ENCODE measurements around the gene RINL. TPM values are rescaled to one million over a fixed set of nuclear protein-coding genes. Genes with fewer than 3 reads are reported as not detected.
"Not testable (repeated sequence)": the region's sequence is repeated elsewhere in the genome, so short reads cannot be mapped to it uniquely, and the experiment has no call there.

Gene RINL
- total RNA-seq, 4 donors from 2014 or later: 6.4 to 18.7 (median 13.5) TPM

- Histone ChIP-seq H3K36me3 (peaks cover 24 to 25% of the 10 kb centered on the region in 2 donors), H3K9me3 (no peaks in the 10 kb centered on the region), H3K27me3 (no peaks in the 10 kb centered on the region), H3K4me3 (replicated peaks in 1 of 3) (peak overlapping the region in 1 of 3 donors; percentile 86), H3K4me1 (peaks cover 2 to 29% of the 10 kb centered on the region in 2 donors), H3K27ac (no peak overlapping the region)
- 81 to 85% methylated on average over 4 of the region's 4 CpGs for WGBS, 2 donors
- intact Hi-C loops (cut with DNase I): no loop called here
- no peak for DNase-seq
- no peak for TF ChIP-seq POLR2A (IDR thresholded peaks at IDR 0.05)
- TF ChIP-seq, protein P1, sequence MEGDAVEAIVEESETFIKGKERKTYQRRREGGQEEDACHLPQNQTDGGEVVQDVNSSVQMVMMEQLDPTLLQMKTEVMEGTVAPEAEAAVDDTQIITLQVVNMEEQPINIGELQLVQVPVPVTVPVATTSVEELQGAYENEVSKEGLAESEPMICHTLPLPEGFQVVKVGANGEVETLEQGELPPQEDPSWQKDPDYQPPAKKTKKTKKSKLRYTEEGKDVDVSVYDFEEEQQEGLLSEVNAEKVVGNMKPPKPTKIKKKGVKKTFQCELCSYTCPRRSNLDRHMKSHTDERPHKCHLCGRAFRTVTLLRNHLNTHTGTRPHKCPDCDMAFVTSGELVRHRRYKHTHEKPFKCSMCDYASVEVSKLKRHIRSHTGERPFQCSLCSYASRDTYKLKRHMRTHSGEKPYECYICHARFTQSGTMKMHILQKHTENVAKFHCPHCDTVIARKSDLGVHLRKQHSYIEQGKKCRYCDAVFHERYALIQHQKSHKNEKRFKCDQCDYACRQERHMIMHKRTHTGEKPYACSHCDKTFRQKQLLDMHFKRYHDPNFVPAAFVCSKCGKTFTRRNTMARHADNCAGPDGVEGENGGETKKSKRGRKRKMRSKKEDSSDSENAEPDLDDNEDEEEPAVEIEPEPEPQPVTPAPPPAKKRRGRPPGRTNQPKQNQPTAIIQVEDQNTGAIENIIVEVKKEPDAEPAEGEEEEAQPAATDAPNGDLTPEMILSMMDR (IDR thresholded peaks at IDR 0.05): no peak
Measured at GRCh38 chr19:38830039-38830733, 47.9 kb downstream of the RINL start.

DNA sequence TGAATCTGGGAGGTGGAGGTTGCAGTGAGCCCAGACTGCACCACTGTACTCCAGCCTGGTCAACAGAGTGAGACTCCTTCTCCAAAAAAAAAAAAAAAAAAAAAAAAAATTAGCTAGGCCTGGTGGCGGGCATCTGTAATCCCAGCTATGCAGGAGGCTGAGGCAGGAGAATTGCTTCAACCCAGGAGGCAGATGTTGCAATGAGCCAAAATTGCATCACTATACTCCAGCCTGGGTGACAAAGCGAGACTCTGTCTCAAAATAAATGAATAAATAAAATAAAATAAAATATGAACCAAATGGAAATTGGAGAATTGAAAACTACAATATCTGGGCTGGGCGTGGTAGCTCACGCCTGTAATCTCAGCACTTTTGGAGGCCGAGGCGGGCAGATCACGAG lies 48.9 kb downstream of the RINL start:
- Histone ChIP-seq H3K4me1 (peaks cover 2 to 29% of the 10 kb centered on the region in 2 donors), H3K36me3 (peaks cover 24 to 25% of the 10 kb centered on the region in 2 donors)
- not testable (repeated sequence) for H3K27me3 ChIP-seq; H3K9me3 ChIP-seq; H3K27ac ChIP-seq; DNase-seq; H3K4me3 ChIP-seq (replicated peaks in 1 of 3)
- intact Hi-C loops (cut with DNase I): loop anchor here (10.0 kb wide), 1 partner anchor 54 kb away; the partner anchor contains the start of gene LGALS7
- 92 to 94% methylated on average over 7 of the region's 7 CpGs for WGBS, 2 donors

DNA sequence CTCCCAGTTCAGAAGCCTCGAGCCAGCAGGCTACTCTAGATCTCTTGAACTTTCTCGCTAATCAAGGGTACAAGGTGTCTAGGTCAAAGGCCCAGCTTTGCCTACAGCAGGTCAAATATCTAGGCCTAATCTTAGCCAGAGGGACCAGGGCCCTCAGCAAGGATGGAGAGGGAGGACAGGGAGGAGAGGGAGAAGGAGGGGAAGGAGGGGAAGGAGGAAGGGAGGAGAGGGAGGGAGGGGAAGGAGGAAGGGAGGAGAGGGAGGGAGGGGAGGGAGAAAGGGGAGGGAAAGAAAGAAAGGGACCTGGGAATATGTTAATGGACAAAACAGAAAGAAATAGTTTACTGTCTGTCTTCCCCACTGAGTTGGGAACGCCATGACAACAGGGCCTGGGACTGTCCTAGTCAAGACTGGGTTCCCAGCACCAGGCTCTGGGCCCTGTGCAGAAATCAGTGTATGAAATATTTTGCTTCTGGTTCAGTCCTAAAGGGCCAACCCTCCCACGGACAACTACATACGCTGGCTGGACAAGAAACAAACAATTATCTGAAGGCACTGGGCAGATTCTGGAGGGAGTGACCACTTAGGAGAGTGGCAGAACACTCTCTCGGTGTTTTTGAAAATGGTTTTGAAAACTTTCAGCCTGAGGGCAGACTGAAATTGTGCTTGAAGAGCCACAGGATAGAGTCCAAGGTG lies 51.1 kb downstream of the RINL start:
- DNase-seq: no peak
- Histone ChIP-seq H3K9me3 (no peaks in the 10 kb centered on the region), H3K27ac (no peak overlapping the region), H3K4me1 (peaks cover 2 to 19% of the 10 kb centered on the region in 2 donors), H3K36me3 (peaks cover 25 to 33% of the 10 kb centered on the region in 2 donors), H3K27me3 (no peaks in the 10 kb centered on the region), H3K4me3 (replicated peaks in 1 of 3) (no peak overlapping the region)
- intact Hi-C loops (cut with DNase I): loop anchor here (10.0 kb wide), 1 partner anchor 52 kb away; the partner anchor contains the start of gene LGALS7
- TF ChIP-seq POLR2A (IDR thresholded peaks at IDR 0.05): no peak
- TF ChIP-seq, protein P1 (IDR thresholded peaks at IDR 0.05): no peak
- 69 to 79% methylated on average over 6 of the region's 6 CpGs for WGBS, 2 donors

DNA sequence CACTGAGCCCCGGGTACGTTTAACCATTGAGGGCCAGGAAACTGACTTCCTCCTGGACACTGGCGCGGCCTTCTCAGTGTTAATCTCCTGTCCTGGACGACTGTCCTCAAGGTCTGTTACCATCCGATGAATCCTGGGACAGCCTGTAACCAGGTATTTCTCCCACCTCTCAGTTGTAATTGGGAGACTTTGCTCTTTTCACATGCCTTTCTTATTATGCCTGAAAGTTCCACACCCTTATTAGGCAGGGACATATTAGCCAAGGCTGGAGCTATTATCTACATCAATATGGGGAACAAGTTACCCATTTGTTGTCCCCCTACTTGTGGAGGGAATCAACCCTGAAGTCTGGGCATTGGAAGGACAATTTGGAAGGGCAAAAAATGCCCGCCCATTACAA lies 52.1 kb downstream of the RINL start:
- DNase-seq: not testable (repeated sequence)
- WGBS, 2 donors: 94 to 95% methylated on average over 7 of the region's 7 CpGs
- H3K36me3 ChIP-seq: peaks cover 25 to 33% of the 10 kb centered on the region in 2 donors

DNA sequence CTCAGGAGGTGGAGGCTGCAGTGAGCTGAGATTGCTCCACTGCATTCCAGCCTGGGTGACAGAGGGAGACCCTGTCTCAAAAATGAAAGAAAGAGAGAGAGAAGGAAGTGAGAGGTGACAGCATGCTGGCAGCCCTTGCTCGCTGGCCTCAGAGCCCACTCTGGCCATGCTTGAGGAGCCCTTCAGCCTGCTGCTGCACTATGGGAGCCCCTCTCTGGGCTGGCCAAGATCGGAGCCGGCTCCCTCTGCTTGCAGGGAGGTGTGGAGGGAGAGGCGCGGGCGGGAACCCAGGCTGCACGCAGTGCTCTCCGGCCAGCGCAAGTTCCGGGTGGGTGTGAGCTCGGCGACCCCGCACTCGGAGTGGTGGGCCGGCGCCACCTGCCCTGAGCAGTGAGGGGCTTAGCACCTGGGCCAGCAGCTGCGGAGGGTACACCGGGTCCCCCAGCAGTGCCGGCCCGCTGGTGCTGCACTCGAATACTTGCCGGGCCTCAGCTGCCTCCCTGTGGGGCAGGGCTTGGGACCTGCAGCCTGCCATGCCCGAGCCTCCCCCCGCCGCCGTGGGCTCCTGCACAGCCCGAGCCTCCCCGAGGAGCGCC lies 56.7 kb downstream of the RINL start:
- DNase-seq; H3K4me1 ChIP-seq; H3K27ac ChIP-seq; H3K27me3 ChIP-seq; H3K9me3 ChIP-seq; H3K4me3 ChIP-seq (replicated peaks in 1 of 3): not testable (repeated sequence)
- H3K36me3 ChIP-seq: peaks cover 19 to 21% of the 10 kb centered on the region in 2 donors
- 89 to 98% methylated on average over 10 of the region's 29 CpGs for WGBS, 2 donors
- intact Hi-C loops (cut with DNase I): loop anchor here (10.0 kb wide), 1 partner anchor 47 kb away; the partner anchor contains the start of gene LGALS7

More for the DNA sequence above, 52.1 kb downstream of the RINL start:
- not testable (repeated sequence) for H3K27me3 ChIP-seq; H3K27ac ChIP-seq; H3K4me3 ChIP-seq (replicated peaks in 1 of 3); H3K9me3 ChIP-seq
- peaks cover under 1 to 18% of the 10 kb centered on the region in 2 donors for H3K4me1 ChIP-seq
- intact Hi-C loops (cut with DNase I): loop anchor here (10.0 kb wide), 1 partner anchor 51 kb away; the partner anchor contains the start of gene LGALS7

GRCh38 chr19:38819231-38819920 lies 58.7 kb downstream of the RINL start:
- intact Hi-C loops (cut with DNase I): no loop called here
- 85 to 90% methylated on average over 13 of the region's 13 CpGs for WGBS, 2 donors
- H3K36me3 ChIP-seq: peaks cover 32 to 34% of the 10 kb centered on the region in 2 donors

More at GRCh38 chr19:38819231-38819920, 58.7 kb downstream of the RINL start:
- TF ChIP-seq, protein P1 (IDR thresholded peaks at IDR 0.05): no peak
- no peak for TF ChIP-seq POLR2A (IDR thresholded peaks at IDR 0.05)
- no peak overlapping the region for H3K4me3 ChIP-seq (replicated peaks in 1 of 3)
- peak; percentile 14 to 44 for DNase-seq
- no peaks in the 10 kb centered on the region for H3K27me3 ChIP-seq
- H3K4me1 ChIP-seq: peaks cover 0 to 8% of the 10 kb centered on the region in 2 donors
- H3K9me3 ChIP-seq: no peaks in the 10 kb centered on the region
- H3K27ac ChIP-seq: no peak overlapping the region
